HG02870 (cell line): ENCODE data around the gene RGS5.
"Not testable (repeated sequence)": the region's sequence is repeated elsewhere in the genome, so short reads cannot be mapped to it uniquely, and the experiment has no call there.

ENCODE experiments used
- ATAC-seq: cut with Tn5 transposase; IDR thresholded peaks from one replicate; pipeline ENCODE4 v1.9.1; 2021; ENCODE audit warnings: mild to moderate bottlenecking, moderate library complexity; ENCODE audit not compliant: unreplicated experiment

RGS5 gene

DNA sequence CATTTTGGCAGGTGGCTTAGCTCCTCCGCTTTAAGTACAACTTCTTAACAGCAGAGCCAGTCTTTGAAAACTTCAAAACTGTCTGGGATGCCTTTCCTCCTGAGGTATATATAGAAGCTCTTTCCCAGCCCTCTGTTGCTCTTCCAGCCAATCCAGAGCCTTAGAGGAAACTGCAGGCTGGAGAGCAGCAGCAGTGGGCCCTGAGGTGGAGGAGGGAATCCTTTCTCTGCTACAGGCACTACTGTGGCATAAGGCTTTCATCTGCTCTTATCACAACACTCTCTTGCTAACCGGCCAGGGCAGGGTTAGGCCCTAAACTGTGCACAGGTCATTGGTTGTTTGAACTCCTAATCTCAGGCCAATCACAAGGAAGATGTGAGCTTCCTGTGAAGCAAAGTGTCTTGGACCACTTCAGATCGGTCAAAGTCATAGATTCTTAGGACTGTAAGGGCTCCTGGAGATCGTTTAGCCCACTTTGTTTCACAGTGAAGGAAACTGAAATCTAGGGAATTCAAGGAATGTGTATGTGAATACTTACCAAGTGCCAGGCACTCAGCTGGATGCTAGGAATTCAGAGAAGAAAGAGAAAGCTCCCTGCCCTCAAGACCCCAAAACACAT, at the start of gene RGS5:
TSS of gene RGS5 (minus strand) at position 84 of the 619 bp plus-strand sequence. CDS start at position 3, 81 bp downstream.
- ATAC-seq, result no peak

DNA sequence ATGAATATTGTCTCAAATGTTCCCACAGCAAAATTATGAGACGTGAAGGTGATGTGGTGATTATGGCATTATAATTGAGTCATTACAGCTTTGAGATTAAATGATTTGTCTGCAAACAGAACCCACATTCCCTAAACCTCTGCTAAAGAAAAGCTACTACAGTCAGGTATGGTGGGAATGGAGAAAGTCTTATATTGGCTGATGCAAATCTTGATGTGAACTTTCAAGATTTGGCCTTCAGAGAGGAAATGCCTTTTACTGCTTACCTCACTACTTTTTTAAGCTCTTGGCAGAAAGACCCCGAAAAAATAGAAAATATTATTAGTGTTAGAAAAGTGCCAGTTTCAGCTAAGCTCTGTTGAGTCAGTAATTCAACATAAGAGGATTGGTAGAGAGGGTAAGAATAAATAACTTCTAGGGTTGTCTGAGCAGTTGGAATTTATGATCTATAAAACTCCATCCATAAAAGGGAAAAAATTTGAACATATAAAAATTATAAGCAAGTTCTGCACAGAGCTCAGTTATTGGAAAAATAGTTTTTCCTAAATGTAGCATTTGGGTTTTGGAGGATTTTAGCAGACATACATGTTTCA, 47.8 kb upstream of the RGS5 start:
- ATAC-seq, result no peak

DNA sequence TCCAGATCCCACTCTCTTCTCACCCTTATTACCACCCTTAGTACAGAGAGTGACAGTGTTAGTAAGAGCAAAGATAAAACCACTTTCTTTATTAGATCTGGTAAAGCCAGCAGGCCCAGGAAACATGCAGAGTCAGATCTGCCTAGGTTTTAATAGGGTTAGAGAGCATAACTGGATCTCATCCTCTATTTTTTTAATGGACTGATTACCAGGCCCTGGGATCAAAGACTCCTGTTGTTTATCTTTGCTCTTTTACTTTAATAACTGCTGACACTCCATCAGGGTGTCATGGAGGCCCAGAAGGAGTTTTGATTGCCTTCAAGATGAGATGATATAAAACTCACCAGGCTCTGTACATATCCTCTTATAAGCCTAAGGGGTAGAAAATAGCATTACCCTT, 45.3 kb upstream of the RGS5 start:
- ATAC-seq, result no peak

DNA sequence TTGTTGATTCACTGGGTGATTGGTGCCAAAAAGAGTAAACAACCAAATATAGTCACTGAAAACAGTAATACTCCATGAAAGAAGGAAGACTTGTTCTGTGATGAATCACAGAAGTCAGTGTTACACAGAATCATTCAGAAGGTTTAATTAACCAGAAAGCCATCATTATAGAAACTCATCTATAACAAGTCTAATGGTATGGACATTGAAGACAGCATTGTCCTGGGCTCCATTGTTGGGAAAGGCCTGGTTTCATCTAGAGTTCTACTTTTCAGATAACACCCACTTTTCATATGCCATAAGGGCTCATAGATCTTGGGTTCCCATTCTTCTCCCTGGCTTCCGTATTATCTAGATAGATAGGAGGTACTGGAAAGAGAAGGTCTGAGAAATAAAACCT, 41.9 kb upstream of the RGS5 start:
- not testable (repeated sequence) for ATAC-seq

DNA sequence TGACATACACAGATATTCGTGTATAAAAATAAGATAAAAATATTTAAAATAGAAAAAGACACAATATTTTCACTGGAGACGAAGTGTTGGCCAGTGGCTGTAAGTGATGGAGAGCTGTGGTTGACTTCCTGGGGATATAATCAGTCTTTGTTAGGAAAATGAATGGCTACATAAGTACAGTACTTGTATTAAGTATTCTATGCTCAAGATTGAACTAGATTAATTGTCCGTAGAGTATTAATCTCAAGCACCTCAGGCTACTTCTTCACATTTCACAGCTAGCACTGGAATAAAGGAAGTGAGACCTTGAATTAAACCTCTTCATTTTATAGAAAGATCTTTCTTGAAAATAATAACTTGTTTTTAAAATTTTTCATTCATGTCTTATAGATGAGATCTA, 39.0 kb upstream of the RGS5 start:
- ATAC-seq, result no peak

DNA sequence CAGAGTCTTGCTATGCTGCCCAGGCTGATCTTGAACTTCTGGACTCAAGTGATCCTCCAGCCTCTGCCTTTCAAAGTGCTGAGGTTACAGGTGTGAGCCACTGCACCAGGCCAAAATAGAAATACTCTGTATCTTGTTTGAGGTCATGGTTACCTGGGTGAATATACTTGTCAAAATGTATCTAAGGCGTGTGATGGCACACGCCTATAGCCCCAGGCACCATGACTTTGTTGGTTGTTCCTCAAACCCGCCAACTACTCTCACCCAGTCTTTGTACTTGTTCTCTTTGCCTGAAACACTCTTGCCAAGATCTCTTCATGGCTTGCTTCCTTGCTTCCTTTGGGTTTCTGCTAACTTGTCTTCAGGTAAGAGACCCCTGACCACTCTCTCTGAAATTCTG, 38.0 kb upstream of the RGS5 start:
- ATAC-seq, result no peak

GRCh38 chr1:163233643-163234042, 30.9 kb upstream of the RGS5 start:
- not testable (repeated sequence) for ATAC-seq

DNA sequence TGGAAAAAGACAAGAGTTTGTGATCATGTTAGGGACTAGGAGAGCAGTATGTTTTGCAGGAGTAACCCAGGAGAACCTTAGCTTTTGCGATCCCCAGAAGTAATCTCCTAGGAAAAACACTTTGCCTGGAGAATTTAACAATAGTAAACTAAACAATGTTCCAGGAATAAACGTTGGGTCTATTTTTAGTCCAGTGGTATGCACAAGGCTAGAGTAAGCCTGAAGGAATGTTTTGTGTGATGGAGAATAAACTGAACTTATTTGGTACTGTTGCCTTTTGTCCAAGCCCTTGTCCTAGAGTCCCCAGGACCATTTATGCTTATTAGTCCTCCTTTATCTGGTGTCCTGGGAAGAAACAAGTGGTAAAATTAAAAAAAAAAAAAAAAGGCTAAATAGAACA, 28.7 kb upstream of the RGS5 start:
- ATAC-seq, result no peak

GRCh38 chr1:163230827-163231226, 28.1 kb upstream of the RGS5 start:
- ATAC-seq, result no peak

GRCh38 chr1:163228271-163228670, 25.6 kb upstream of the RGS5 start:
- ATAC-seq, result not testable (repeated sequence)

- ATAC-seq, result no peak
Observed at GRCh38 chr1:163227126-163227525, 24.4 kb upstream of the RGS5 start.

GRCh38 chr1:163213626-163214025, 10.9 kb upstream of the RGS5 start:
- no peak for ATAC-seq

DNA sequence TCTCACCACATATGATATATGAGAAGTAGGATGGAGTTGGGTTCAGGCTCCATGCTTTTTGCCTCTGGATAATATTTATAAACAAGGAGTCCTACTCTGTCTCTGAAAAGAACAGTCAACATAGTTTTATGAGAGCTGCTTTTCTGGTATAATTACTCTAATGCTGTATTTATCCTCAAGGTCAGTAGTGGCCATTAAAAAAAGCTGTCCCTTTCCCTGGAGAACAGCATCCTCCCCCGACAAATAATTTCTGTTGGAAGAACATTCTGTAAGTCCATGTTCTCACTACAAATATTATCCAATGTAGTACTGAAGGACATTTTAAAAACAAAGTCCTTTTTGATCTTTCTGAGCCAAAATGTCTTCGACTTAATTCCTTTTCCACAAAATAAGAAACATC, 9.0 kb upstream of the RGS5 start:
- no peak for ATAC-seq

GRCh38 chr1:163205513-163205912, 2.8 kb upstream of the RGS5 start:
- no peak for ATAC-seq

DNA sequence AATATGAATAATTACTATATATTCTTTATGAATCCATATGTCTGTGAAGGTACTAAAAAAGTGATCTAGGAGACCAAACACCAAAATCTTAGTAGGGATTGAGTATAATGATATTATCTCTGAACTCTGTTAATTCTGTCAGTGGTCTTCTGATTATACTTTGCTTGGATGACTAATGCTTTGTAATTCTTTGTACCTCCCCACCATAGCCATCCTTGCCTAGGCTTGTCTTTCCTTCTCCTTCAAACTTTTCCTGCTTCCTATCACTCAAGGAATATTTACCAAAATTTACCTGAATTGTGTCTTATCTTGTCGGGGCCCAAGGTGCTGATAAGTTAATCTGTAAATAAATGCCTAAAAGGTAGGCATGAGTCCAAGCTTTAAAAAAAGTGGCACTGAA, 845 bp upstream of the RGS5 start:
- no peak for ATAC-seq

DNA sequence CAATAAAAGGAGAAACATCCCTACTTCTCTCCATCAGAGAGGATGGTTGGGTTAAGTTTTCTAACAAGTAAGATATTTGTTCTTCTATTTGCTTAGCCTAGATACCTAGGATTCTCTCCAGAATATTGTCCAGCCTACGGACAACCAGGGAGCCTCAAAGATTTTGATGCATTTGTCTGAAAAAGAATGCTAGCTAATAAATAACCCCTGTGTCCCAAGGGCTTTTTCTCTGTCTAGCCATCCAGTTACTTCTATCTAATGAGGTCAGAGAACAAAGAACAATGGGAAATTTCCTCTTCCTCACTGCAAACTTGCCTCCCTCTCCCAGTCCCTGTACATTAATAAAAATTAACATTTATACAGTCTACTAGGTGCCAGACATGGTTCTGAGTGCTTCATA, 810 bp downstream of the RGS5 start:
- no peak for ATAC-seq

GRCh38 chr1:163197022-163197421, 5.7 kb downstream of the RGS5 start:
- ATAC-seq, result no peak

DNA sequence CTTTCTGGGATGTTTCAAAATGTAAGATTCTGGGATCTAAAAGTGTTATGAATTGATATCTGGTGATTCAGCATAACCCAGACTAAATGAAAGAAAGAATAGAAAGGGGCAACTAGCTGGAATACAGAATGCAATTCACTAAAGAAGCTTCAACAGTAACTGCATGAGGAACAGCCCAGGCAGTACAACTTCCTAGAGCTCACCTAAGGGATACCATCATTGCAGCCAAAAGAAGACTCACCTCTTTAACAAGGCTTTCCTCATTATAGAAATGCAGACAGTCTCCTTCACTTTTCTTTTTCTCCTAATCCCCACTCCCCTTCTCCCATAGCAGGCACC, 6.3 kb downstream of the RGS5 start:
- no peak for ATAC-seq

- ATAC-seq, result no peak
Observed at GRCh38 chr1:163195728-163196448, 6.8 kb downstream of the RGS5 start.

DNA sequence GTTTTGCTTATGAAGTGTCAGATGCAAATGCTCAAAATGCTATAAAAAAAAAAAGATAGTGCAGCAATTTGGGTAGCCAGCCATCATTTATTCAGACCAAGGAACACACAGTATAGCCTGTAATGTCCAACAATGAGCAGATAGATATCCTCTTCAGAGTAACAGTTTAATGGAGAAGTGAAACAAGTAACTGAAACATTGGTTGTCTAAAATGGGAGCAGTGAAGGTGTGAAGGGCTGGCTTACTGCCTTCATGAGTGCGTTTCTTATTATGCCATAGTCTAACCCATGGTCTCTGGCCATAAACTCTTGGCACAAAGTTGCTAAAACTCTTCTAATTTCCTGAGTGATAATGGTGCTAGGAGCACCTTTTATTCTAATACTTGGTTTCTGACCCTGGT, 11.4 kb downstream of the RGS5 start:
- ATAC-seq, result peak; percentile 47

DNA sequence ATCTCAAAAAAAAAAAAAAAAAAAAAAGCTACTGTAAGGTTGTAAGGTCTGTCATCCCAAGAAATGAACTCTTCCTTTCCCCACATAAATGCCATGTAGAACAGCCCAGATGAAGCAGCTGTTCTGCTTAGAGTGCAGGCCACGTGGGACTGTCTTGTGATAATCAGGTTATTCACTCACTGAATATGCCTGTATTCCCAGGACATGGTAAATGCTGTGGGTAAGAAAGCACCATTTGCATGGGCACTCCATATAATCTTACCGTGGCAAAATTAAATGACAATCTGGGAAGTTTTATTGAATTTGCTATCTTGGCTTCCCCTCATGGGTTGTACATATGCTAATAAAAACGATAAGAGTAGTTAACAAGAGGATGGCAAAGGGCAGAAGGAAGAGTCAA, 13.8 kb downstream of the RGS5 start:
- ATAC-seq, result no peak

DNA sequence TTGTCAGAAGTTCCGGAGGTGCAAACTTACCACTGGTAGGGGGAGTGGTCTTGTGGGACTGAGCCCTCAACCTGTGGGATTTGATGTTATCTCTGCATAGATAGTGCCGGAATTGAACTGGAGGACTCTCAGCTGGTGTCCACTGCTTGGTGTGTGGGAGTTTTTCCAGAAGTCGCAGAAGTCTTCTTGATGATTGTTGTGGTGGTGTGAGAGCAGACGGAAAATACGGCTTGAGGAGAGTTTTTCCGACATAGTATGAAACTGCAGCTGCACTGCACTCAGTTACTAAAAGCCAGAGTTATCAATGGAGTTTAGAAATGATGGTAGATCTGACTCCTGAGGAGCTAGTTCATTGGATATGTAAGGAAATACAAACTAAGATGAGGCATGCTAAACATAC, 14.9 kb downstream of the RGS5 start:
- no peak for ATAC-seq

GRCh38 chr1:163186862-163187261, 15.9 kb downstream of the RGS5 start:
- ATAC-seq, result no peak
